ENCODE results near the gene AGBL4. TPM values are rescaled to one million over a fixed set of nuclear protein-coding genes. Genes with fewer than 3 reads are reported as not detected.

Gene AGBL4
- total RNA-seq, 1 donor from 2014 or later: not detected

GRCh38 chr1:49694251-49694827 is 329.4 kb downstream of the AGBL4 start:
- DNase-seq: peak; percentile 0

- DNase-seq: no peak
Measured at GRCh38 chr1:49686107-49686506, 337.6 kb downstream of the AGBL4 start.

- no peak for DNase-seq
Measured at GRCh38 chr1:49677706-49678105, 346.0 kb downstream of the AGBL4 start.

GRCh38 chr1:49651136-49651535 is 372.6 kb downstream of the AGBL4 start:
- no peak for DNase-seq

DNA sequence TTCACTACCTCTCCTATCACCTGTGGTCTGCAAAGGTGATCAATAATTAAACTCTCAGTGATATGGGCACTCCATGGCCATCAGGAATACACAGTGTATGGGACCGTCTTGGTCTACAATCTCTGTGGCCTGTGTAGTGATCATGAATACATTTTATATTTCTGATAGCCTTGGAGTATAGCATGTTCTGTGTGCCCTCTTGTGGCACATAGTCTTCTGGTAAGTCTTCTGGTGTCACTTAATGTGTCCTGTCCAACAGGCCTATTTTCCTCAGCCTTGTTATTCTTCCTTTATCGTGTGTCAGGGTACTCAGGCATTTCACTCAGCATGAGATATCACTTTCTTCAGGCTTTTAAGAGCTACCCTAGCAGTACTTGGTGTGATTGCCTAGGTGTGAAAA is 393.6 kb downstream of the AGBL4 start:
- no peak for DNase-seq

GRCh38 chr1:49627781-49628180 is 396.0 kb downstream of the AGBL4 start:
- DNase-seq: no peak

- no peak for DNase-seq
Measured at GRCh38 chr1:49626472-49626871, 397.3 kb downstream of the AGBL4 start.

DNA sequence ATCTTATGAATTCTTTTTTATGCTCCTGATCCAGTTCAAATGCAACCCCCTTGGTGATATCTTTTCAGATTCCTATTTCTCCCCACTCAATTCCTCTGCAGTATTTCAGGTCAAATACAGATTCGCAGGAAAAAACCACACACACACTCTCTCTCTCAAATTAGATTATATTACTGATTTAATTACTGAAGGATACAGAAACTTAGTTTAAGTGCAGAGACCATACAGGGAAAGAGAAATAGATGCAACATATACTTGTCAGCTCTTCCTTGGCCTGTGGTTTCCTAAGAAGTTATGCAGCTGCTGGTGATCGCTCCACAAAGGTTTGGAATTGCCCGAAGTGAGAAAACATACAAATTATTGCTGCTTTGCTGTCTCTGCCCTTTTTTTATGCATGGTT is 400.9 kb downstream of the AGBL4 start:
- no peak for DNase-seq

GRCh38 chr1:49606082-49606481 is 417.7 kb downstream of the AGBL4 start:
- no peak for DNase-seq

- no peak for DNase-seq
Measured at GRCh38 chr1:49597436-49597835, 426.3 kb downstream of the AGBL4 start.

GRCh38 chr1:49576327-49576901 is 447.3 kb downstream of the AGBL4 start:
- DNase-seq: no peak

DNA sequence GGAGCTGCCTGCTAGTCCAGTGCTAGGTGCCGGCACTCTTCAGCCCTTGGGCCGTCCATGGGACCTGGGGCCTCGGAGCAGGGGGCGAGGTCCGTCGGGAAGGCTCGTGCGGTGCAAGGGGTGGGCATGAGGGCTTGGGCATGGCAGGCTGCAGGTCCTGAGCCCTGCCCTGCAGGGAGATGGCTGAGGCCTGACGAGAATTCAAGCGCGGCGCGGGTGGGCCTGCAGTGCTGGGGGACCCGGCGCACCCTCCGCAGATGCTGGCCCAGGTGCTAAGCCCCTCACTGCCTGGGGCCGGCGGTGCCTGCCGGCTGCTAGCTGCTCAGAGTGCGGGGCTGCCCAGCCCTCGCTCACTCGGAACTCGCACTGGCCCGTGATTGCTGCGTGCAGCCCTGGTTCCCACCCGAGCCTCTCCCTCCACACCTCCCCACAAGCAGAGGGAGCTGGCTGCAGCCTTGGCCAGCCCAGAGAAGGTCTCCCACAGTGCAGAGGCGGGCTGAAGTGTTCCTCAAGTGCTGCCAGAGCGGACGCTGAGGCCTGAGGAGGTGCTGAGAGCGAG is 467.0 kb downstream of the AGBL4 start:
- DNase-seq: no peak

DNA sequence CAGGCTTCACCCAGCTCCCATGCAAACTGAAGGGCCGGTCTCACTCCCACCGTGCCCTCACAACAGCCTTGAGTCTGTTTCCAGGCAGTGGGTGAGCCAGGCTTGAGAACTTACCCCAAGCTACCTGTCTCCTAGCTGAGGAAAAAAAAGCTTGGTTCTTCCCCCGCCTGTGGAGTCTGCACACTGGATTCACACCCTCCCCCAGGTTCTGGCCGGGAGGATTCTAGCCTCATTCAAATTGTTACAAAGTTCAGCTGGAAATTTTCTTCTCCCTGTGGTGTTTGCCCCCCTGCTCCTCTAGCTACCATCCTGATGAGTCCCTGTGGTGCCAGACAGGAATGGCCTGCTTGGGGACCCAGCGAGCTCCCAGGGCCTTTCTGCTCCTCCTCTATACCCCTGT is 471.7 kb downstream of the AGBL4 start:
- DNase-seq: no peak

- DNase-seq: no peak
Measured at GRCh38 chr1:49544615-49545014, 479.1 kb downstream of the AGBL4 start.

- DNase-seq: no peak
Measured at GRCh38 chr1:49541096-49541752, 482.5 kb downstream of the AGBL4 start.

DNA sequence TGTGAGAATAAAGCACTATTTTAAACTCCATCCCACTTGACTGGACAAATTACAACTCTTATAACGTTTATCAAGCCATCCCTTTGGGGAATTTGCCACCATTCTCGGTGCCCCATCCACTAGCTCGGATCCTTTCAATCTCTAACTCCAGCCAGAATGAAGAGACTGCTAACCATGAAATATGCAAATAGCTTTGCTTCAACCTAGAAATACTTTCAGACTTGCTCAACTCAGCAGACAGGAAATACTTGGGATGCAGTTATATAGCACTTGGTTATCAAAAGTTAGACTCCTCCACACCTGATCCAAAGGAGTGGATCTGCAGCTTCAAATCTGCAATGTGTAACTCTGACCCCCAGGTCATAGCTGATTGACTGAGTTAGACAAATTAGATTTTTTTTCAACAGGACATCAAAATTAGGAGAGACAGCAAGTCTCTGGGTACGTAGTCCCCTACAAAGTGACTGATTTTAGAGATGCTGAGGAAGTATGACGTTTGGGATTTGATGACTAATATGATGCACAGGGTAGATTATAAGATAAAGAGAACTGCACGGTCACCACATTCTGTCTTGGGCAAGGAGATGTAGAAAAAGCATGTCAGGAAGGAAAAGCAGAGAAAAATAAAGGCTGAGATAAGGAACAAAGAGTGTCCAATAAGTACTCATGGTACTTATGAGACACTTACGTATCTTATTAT is 496.0 kb downstream of the AGBL4 start:
- DNase-seq: no peak

DNA sequence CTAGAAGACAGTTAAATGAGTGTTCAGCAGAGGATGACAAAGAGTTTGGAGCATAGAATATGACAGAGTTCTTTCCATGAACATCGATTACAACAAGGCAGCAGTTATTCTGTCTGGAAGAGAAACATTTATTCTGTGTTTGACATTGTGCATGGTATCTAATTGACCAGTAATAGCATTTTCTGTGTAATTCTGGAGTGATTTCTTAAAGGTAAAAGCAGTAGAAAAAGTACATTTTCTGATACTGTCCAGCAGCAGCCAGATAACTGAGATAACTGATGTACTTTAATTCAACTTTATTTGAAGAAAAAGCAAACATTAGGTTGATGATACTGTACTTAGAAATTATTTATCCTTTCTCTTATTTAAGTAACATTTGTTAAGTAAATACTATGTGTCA is 497.1 kb downstream of the AGBL4 start:
- DNase-seq: no peak

GRCh38 chr1:49523764-49524163 is 500.0 kb downstream of the AGBL4 start:
- DNase-seq: no peak

GRCh38 chr1:49466961-49467360 is 556.8 kb downstream of the AGBL4 start:
- DNase-seq: no peak

- no peak for DNase-seq
Measured at GRCh38 chr1:49465486-49466185, 558.1 kb downstream of the AGBL4 start.

- DNase-seq: no peak
Measured at GRCh38 chr1:49448200-49448599, 575.6 kb downstream of the AGBL4 start.

DNA sequence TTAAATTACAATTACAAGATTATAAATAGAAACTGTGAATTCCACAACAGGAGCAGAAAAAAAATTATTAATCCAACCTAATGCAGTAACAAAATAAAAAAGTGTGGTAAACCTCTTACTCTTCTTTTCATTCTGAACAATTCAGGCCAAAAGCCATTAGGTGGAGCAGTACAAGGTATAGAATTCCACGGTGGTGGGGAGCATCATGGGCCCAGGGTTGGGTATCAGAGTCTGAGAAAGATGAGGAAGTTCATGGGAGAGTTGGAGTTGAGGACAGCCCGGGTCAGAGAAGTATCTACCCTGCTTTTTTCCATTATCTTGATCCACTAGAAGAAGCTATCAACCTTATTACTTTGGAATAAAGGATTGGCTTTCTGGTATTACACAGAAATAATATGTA is 586.9 kb downstream of the AGBL4 start:
- DNase-seq: no peak

DNA sequence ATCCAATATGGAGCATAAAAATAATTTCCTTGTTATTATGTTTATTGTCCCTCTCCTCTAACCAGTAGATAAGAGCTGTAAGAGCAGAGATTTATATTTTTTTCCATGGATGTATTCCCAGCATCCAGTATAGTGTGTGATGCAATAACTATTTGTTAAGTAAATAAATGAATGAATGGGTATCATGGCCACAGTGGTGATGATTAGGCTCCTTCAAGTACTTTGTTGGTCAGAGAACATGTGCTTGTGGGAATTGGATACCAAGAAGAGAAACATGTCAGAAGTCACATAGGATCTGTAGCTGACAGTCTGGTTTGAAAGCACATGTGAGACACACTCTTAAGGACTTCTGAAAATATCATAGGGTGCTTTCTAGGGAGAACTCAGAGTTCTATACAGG is 588.5 kb downstream of the AGBL4 start:
- no peak for DNase-seq

Data from tongue (tissue), 2 donors.